Mesenchymal stem cell (in vitro differentiated cells and primary cell): ENCODE data around the gene FOXL2.

Experiments used
- DNase-seq: peaks from one replicate; pipeline ENCODE4 v3.0.0-alpha.2; 2013
- H2AFZ ChIP-seq: one replicate; pipeline ENCODE4 v1.6.1; 2013; ENCODE audit warnings: low read depth, mild to moderate bottlenecking, control low read depth, inconsistent platforms, low read length, moderate library complexity
- H2AK5ac ChIP-seq: 2 replicates; pipeline ENCODE4 v1.6.1; 2013; ENCODE audit warnings: low read length, moderate library complexity, mild to moderate bottlenecking, inconsistent platforms; ENCODE audit not compliant: severe bottlenecking
- H2BK120ac ChIP-seq: one replicate; pipeline ENCODE4 v1.6.1; 2013; ENCODE audit warnings: low read depth, mild to moderate bottlenecking, inconsistent platforms, low read length, moderate library complexity
- H2BK12ac ChIP-seq, 2 experiments: one replicate each; pipeline ENCODE4 v1.6.1; 2013; ENCODE audit warnings: inconsistent platforms in 2 of 2, low read length in 2 of 2, mild to moderate bottlenecking in 2 of 2, moderate library complexity in 2 of 2, control low read depth in 1 of 2
- H2BK15ac ChIP-seq: one replicate; pipeline ENCODE4 v1.6.1; 2013; ENCODE audit warnings: mild to moderate bottlenecking, low read depth, inconsistent platforms; ENCODE audit not compliant: poor library complexity, severe bottlenecking
- H2BK5ac ChIP-seq: 2 replicates; pipeline ENCODE4 v1.6.1; 2013; ENCODE audit warnings: low read depth, mild to moderate bottlenecking, low read length, control low read depth, inconsistent platforms; ENCODE audit not compliant: poor library complexity, severe bottlenecking
- H3K14ac ChIP-seq, 2 experiments: one replicate each; pipeline ENCODE4 v1.6.1; 2013; ENCODE audit warnings: inconsistent platforms in 2 of 2, low read length in 2 of 2, control low read depth in 1 of 2, mild to moderate bottlenecking in 1 of 2, moderate library complexity in 1 of 2
- H3K18ac ChIP-seq, 2 experiments: one replicate each; pipeline ENCODE4 v1.6.1; 2013; ENCODE audit warnings: inconsistent platforms in 2 of 2, low read length in 2 of 2, control low read depth in 1 of 2, low read depth in 1 of 2, mild to moderate bottlenecking in 1 of 2
- H3K23ac ChIP-seq, 2 experiments: one replicate each; pipeline ENCODE4 v1.6.1; 2013; ENCODE audit warnings: inconsistent platforms in 2 of 2, low read length in 2 of 2, mild to moderate bottlenecking in 2 of 2, moderate library complexity in 2 of 2, control low read depth in 1 of 2
- H3K27ac ChIP-seq: 2 replicates; pipeline ENCODE4 v1.5.1; 2013; ENCODE audit warnings: mild to moderate bottlenecking, moderate library complexity, low read length, control low read depth, inconsistent platforms; ENCODE audit not compliant: poor library complexity, severe bottlenecking
- H3K27me3 ChIP-seq, 2 experiments: 2 replicates each; pipeline versions ENCODE4 v1.6.1 to v1.7.0; 2013; ENCODE audit warnings: low read length in 2 of 2, mild to moderate bottlenecking in 2 of 2, moderate library complexity in 2 of 2, control low read depth in 1 of 2, inconsistent platforms in 1 of 2; ENCODE audit not compliant: control insufficient read depth in 1 of 2, insufficient read depth in 1 of 2
- H3K36me3 ChIP-seq, 2 experiments: 2 replicates each; pipeline versions ENCODE4 v1.6.1 to v1.7.0; 2013; ENCODE audit warnings: low read length in 2 of 2, control low read depth in 1 of 2, inconsistent platforms in 1 of 2, low read depth in 1 of 2, mild to moderate bottlenecking in 1 of 2; ENCODE audit not compliant: insufficient read depth in 2 of 2, control insufficient read depth in 1 of 2
- H3K4ac ChIP-seq, 2 experiments: one replicate each; pipeline ENCODE4 v1.6.1; 2013; ENCODE audit warnings: inconsistent platforms in 2 of 2, low read length in 2 of 2, mild to moderate bottlenecking in 2 of 2, moderate library complexity in 2 of 2, control low read depth in 1 of 2, low read depth in 1 of 2
- H3K4me1 ChIP-seq: 2 replicates; pipeline ENCODE4 v1.6.1; 2013; ENCODE audit warnings: low read depth, low read length, control low read depth; ENCODE audit not compliant: control insufficient read depth, insufficient read depth
- H3K4me2 ChIP-seq: 2 replicates; pipeline ENCODE4 v1.6.1; 2013; ENCODE audit warnings: low read length, mild to moderate bottlenecking, inconsistent platforms; ENCODE audit not compliant: poor library complexity, severe bottlenecking
- H3K4me3 ChIP-seq, 2 experiments: 2 replicates each; pipeline versions ENCODE4 v1.5.1 to v1.7.0; 2013; ENCODE audit warnings: low read length in 2 of 2, mild to moderate bottlenecking in 2 of 2, control low read depth in 1 of 2, low read depth in 1 of 2; ENCODE audit not compliant: insufficient read depth in 1 of 2
- H3K79me1 ChIP-seq: replicated peaks from 2 replicates; pipeline ENCODE4 v1.6.1; 2013; ENCODE audit warnings: mild to moderate bottlenecking, control low read depth, low read length, inconsistent platforms; ENCODE audit not compliant: poor library complexity, severe bottlenecking
- H3K9ac ChIP-seq: 2 replicates; pipeline ENCODE4 v1.7.0; 2013; ENCODE audit warnings: mild to moderate bottlenecking, low read length, moderate library complexity
- H3K9me3 ChIP-seq: 2 replicates; pipeline ENCODE4 v1.7.0; 2013; ENCODE audit warnings: mild to moderate bottlenecking, low read length; ENCODE audit not compliant: control insufficient read depth
- H4K8ac ChIP-seq: one replicate; pipeline ENCODE4 v1.6.1; 2013; ENCODE audit warnings: inconsistent platforms, mild to moderate bottlenecking, low read length, moderate library complexity
- H4K91ac ChIP-seq: one replicate; pipeline ENCODE4 v1.6.1; 2013; ENCODE audit warnings: mild to moderate bottlenecking, low read length, inconsistent platforms
- WGBS: methylation state at CpG from one replicate; pipeline ENCODE4 v1.1.7; 2013; ENCODE audit warnings: mixed read lengths; 5-methylcytosine and 5-hydroxymethylcytosine counted together

The FOXL2 gene

DNA sequence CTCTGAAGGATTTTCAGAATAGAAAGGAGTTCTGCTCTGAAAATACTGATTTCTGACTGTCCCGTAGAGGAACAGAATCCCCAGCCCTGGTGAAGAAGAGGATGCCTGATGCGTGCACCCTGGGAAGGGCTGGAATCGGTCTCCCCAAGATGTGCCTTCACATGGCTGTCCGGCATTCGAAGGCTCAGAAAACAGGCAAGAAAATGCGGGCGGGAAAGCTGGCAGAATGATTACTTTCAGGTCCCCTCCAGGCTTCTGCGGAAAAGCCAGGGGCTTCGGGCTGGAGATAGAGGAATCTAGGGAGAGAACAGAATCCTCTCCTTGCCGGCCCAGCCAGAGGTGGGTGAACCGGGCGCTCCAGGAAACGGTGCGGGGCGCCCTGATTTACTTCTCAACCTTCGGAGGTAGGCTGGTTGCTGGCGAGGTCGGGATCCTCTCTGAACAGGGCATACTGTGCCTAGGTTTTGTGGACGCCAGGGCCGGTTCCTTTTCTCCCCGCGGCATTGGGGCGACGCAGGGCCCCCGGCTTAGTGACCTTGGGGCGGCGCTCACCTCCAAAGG is 2.6 kb upstream of the FOXL2 start:
- no peak overlapping the region for H3K27ac ChIP-seq
- peak overlapping the region; percentile 88 for H3K4me2 ChIP-seq
- H2AK5ac ChIP-seq = no peak overlapping the region
- no peak overlapping the region for H4K8ac ChIP-seq
- no peak overlapping the region for H2BK12ac ChIP-seq
- H3K23ac ChIP-seq = peak overlapping the region in 1 of 2 experiments; percentile 91
- H3K9ac ChIP-seq = no peak overlapping the region
- H2AFZ ChIP-seq = peak overlapping the region; percentile 37
- no peaks in the 10 kb centered on the region for H3K79me1 ChIP-seq
- peaks cover 0 to 3% of the 10 kb centered on the region in 2 experiments for H3K36me3 ChIP-seq
- no peak for DNase-seq
- peak overlapping the region in 1 of 2 experiments; percentile 39 for H3K14ac ChIP-seq
- peaks cover 44% of the 10 kb centered on the region for H3K4me1 ChIP-seq
- no peak overlapping the region for H2BK15ac ChIP-seq
- H3K9me3 ChIP-seq = no peaks in the 10 kb centered on the region
- no peak overlapping the region for H4K91ac ChIP-seq
- no peak overlapping the region for H3K18ac ChIP-seq
- H2BK5ac ChIP-seq = no peak overlapping the region
- peak overlapping the region; percentile 54 to 66 for H3K4me3 ChIP-seq
- 3% methylated on average over 27 of the region's 27 CpGs for WGBS
- peaks cover 74 to 88% of the 10 kb centered on the region in 2 experiments for H3K27me3 ChIP-seq
- H3K4ac ChIP-seq = no peak overlapping the region
- no peak overlapping the region for H2BK120ac ChIP-seq

DNA sequence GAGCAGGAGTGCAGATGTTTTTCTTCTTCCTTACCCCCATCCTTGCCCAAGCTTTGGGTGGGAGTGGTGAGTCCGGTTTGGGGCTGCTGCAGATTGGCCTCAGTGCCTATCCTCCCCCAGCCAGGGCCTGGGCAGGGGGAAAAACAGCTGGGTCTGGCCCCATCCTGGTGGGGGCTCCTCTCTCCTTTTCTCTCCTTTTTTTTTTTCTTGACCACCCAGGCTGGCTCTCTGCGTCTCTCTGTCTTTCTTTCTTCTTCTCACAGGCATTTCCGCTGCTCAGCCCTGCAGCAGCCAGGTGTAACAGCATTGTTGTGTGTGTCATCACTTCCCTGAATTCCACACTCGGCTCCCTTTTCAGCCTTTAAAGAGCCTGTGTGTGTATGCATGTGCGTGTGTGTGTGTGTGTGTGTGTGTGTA is 2.1 kb upstream of the FOXL2 start:
- Histone ChIP-seq H2AFZ (no peak overlapping the region), H4K91ac (no peak overlapping the region), H3K9me3 (no peaks in the 10 kb centered on the region), H2AK5ac (no peak overlapping the region), H4K8ac (no peak overlapping the region), H2BK120ac (no peak overlapping the region), H3K18ac (no peak overlapping the region), H2BK15ac (no peak overlapping the region), H3K4me3 (no peak overlapping the region), H3K79me1 (no peaks in the 10 kb centered on the region), H3K23ac (no peak overlapping the region), H3K4me1 (peaks cover 46% of the 10 kb centered on the region), H2BK12ac (no peak overlapping the region), H3K14ac (no peak overlapping the region), H3K36me3 (peaks cover 0 to 3% of the 10 kb centered on the region in 2 experiments), H3K4ac (no peak overlapping the region), H2BK5ac (no peak overlapping the region), H3K9ac (no peak overlapping the region), H3K27me3 (peaks cover 78 to 89% of the 10 kb centered on the region in 2 experiments), H3K4me2 (peak overlapping the region; percentile 88), H3K27ac (no peak overlapping the region)
- 26% methylated on average over 5 of the region's 5 CpGs for WGBS
- DNase-seq = no peak

DNA sequence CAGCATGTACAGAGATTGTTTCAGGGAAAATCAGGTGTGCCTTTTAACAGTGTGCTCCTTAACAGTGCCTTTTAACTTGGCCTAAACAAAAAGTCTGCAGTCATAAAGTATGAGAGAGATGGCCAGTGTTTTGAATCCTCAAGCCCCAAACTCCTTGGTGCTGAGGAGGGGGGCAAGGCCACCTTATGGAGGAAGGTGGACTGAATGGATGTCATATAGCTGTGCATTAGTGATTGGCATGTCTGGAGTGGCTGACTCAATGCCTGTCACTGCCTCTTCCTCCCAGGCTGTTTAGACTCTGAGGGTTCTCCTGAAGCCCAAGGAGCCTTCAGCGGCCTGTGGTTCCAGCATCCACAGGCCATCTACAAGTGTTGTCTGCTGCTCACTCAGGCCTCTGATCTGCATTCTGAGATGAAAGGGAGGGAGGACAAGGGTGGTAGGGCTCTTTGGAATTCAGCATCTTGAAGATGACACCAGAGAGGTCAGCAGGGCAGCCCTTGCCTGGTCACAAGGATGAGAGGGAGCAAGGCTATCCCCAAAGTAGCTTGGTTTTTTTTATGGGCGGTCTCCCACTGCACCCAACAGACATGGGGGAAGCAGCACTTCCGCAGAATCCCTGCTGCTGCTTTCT is 1.5 kb upstream of the FOXL2 start:
- no peak for DNase-seq
- Histone ChIP-seq H3K18ac (no peak overlapping the region), H3K4me1 (peaks cover 46% of the 10 kb centered on the region), H3K23ac (no peak overlapping the region), H3K4me3 (no peak overlapping the region), H3K4me2 (no peak overlapping the region), H2BK15ac (no peak overlapping the region), H3K27me3 (peaks cover 84 to 89% of the 10 kb centered on the region in 2 experiments), H2BK12ac (no peak overlapping the region), H3K14ac (no peak overlapping the region), H2BK120ac (no peak overlapping the region), H2BK5ac (no peak overlapping the region), H2AK5ac (no peak overlapping the region), H3K9ac (no peak overlapping the region), H3K4ac (no peak overlapping the region), H3K79me1 (no peaks in the 10 kb centered on the region), H4K8ac (no peak overlapping the region), H3K36me3 (peaks cover 0 to 3% of the 10 kb centered on the region in 2 experiments), H3K27ac (no peak overlapping the region), H4K91ac (no peak overlapping the region), H2AFZ (no peak overlapping the region), H3K9me3 (no peaks in the 10 kb centered on the region)
- WGBS = 55% methylated on average over 3 of the region's 3 CpGs

DNA sequence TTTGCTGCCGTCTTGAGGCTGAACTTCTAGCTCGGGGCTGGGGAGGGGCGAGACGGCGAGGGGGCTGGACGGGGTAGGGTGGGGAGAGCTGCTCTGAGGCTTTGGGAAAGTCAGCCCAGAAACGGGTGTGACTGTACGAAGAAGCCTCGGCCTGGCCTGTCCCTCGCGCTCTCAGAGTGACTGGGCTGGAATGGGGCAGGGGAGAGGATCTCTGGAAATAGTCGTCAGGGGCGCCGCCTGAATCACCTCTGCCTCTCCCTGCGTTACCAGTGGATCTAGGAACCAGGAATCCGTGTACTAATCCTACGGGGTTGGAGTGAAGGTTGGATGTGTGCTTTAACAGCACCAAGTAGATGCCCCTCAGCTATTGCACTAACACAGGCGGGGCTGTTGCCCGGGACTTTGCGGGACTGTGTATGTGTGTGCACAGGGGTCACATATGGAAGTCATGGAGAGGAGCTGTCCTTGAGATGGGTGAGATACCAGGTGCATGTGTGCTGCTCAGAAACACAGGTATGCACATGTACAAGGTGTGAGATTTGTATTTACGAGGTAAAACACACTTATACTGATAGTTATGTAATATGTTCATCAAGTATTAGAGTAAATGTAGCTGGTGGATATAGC is 671 bp upstream of the FOXL2 start:
- no peak overlapping the region for H4K91ac ChIP-seq
- no peak overlapping the region for H3K14ac ChIP-seq
- H2AFZ ChIP-seq = no peak overlapping the region
- no peak overlapping the region for H3K23ac ChIP-seq
- no peak for DNase-seq
- 11% methylated on average over 20 of the region's 21 CpGs for WGBS
- no peak overlapping the region for H3K9ac ChIP-seq
- H4K8ac ChIP-seq = no peak overlapping the region
- H3K27ac ChIP-seq = no peak overlapping the region
- H2BK15ac ChIP-seq = no peak overlapping the region
- H3K4me1 ChIP-seq = peaks cover 46% of the 10 kb centered on the region
- no peak overlapping the region for H2BK5ac ChIP-seq
- H2AK5ac ChIP-seq = no peak overlapping the region
- H3K79me1 ChIP-seq = no peaks in the 10 kb centered on the region
- peaks cover 92 to 96% of the 10 kb centered on the region in 2 experiments for H3K27me3 ChIP-seq
- H3K4me3 ChIP-seq = no peak overlapping the region
- peaks cover 0 to 3% of the 10 kb centered on the region in 2 experiments for H3K36me3 ChIP-seq
- no peaks in the 10 kb centered on the region for H3K9me3 ChIP-seq
- no peak overlapping the region for H2BK120ac ChIP-seq
- no peak overlapping the region for H3K4ac ChIP-seq
- H3K4me2 ChIP-seq = peak overlapping the region; percentile 31
- no peak overlapping the region for H3K18ac ChIP-seq
- no peak overlapping the region for H2BK12ac ChIP-seq
